DND-41 (cell line): Measurements from ENCODE around the gene TCF12.
A peak's percentile ranks its signal among the peaks of the same experiment; 100 is the strongest.

Experiments
- ATAC-seq: fragments of 200-7000 bp; cut with Tn5 transposase; 3 replicates; pipeline ENCODE4 v1.9.1; 2021; ENCODE audit warnings: low read depth; ENCODE audit not compliant: insufficient read depth
- DNase-seq: peaks from one replicate; pipeline ENCODE4 v3.0.0-alpha.2; 2020
- H2AFZ ChIP-seq: 2 replicates; pipeline ENCODE4 v1.6.0; 2012; ENCODE audit warnings: low read depth, low read length
- H3K27ac ChIP-seq: 2 replicates; pipeline ENCODE4 v1.5.1; 2012; ENCODE audit warnings: low read length, inconsistent platforms
- H3K27me3 ChIP-seq: fragments of 200-600 bp; sonication (generic); 2 replicates; pipeline ENCODE4 v1.6.0; 2012; ENCODE audit warnings: low read length, mild to moderate bottlenecking, inconsistent platforms; ENCODE audit not compliant: insufficient read depth, poor library complexity
- H3K36me3 ChIP-seq: 2 replicates; pipeline ENCODE4 v1.5.1; 2012; ENCODE audit warnings: low read length, inconsistent platforms; ENCODE audit not compliant: insufficient read depth
- H3K4me1 ChIP-seq: 2 replicates; pipeline ENCODE4 v1.5.1; 2012; ENCODE audit warnings: mild to moderate bottlenecking, low read length; ENCODE audit not compliant: insufficient read depth
- H3K4me2 ChIP-seq: 2 replicates; pipeline ENCODE4 v1.6.0; 2012; ENCODE audit warnings: mild to moderate bottlenecking, moderate library complexity, low read length, inconsistent platforms; ENCODE audit not compliant: insufficient read depth
- H3K4me3 ChIP-seq, 2 experiments: fragments of 200-600 bp in 1 of 2; shearing (Covaris generic) in 1 of 2; 2 replicates each; pipeline ENCODE4 v1.5.1; 2012 to 2016; ENCODE audit warnings: inconsistent platforms in 2 of 2, low read length in 2 of 2, mild to moderate bottlenecking in 2 of 2, low read depth in 1 of 2, moderate library complexity in 1 of 2
- H3K79me2 ChIP-seq: 2 replicates; pipeline ENCODE4 v1.6.0; 2012; ENCODE audit warnings: low read length, inconsistent platforms; ENCODE audit not compliant: insufficient read depth
- H3K9ac ChIP-seq: 2 replicates; pipeline ENCODE4 v1.6.0; 2012; ENCODE audit warnings: low read depth, mild to moderate bottlenecking, inconsistent platforms, low read length, moderate library complexity
- H3K9me3 ChIP-seq: 2 replicates; pipeline ENCODE4 v1.5.1; 2012; ENCODE audit warnings: low read length, moderate library complexity, mild to moderate bottlenecking, inconsistent platforms; ENCODE audit not compliant: insufficient read depth, severe bottlenecking
- H4K20me1 ChIP-seq: 2 replicates; pipeline ENCODE4 v1.6.0; 2012; ENCODE audit warnings: low read length; ENCODE audit not compliant: insufficient read depth
- EZH2 ChIP-seq: IDR thresholded peaks from 3 replicates; pipeline ENCODE4 v1.6.1; 2012; ENCODE audit warnings: borderline replicate concordance, low read depth, mild to moderate bottlenecking, moderate library complexity, low read length, inconsistent platforms; ENCODE audit not compliant: severe bottlenecking
- TF ChIP-seq, protein P1 (sequence below): IDR thresholded peaks from 2 replicates; pipeline ENCODE4 v1.5.1; 2012; ENCODE audit warnings: borderline replicate concordance, low read length, moderate library complexity, mild to moderate bottlenecking; ENCODE audit not compliant: poor library complexity, severe bottlenecking; ENCODE audit errors: extremely low read depth

TCF12 gene

DNA sequence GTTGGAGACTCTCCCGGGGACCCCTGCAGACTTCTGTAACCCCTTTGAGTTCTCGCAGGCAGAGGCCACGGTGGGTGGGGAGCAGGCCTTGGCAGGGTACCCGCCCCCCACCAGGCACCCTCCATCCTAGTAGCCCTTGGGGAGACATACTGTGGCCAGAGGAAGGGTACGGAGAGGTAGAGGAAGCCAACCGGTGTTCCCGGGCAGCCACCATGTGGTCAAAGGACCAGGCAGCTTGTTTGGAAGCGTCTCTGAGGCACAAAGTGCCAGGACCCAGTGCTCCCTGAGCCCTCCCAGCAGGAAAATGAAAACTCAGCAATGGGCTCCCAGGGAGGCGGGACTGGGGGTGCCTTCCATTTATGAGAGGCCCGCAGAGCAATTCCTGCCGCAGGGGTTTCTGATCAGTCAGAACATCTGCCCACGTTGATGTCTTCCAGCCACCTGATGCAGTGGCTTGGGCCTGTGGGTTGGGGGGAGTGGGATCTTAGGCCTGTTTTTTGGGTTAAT lies 404.9 kb downstream of the TCF12 start:
- Histone ChIP-seq H3K36me3 (no peaks in the 10 kb centered on the region), H3K4me1 (peaks cover 33% of the 10 kb centered on the region), H3K4me3 (peak overlapping the region in 1 of 2 experiments; percentile 55; a peak in 3 of 4 replicates), H3K79me2 (no peaks in the 10 kb centered on the region), H3K9ac (peak overlapping the region; percentile 50), H3K4me2 (peak overlapping the region; percentile 75), H2AFZ (peak overlapping the region; percentile 85), H4K20me1 (no peaks in the 10 kb centered on the region), H3K9me3 (no peaks in the 10 kb centered on the region), H3K27ac (peak overlapping the region; percentile 74), H3K27me3 (no peaks in the 10 kb centered on the region)
- ATAC-seq (peak; percentile 35), DNase-seq (no peak)
- TF ChIP-seq, protein P1, sequence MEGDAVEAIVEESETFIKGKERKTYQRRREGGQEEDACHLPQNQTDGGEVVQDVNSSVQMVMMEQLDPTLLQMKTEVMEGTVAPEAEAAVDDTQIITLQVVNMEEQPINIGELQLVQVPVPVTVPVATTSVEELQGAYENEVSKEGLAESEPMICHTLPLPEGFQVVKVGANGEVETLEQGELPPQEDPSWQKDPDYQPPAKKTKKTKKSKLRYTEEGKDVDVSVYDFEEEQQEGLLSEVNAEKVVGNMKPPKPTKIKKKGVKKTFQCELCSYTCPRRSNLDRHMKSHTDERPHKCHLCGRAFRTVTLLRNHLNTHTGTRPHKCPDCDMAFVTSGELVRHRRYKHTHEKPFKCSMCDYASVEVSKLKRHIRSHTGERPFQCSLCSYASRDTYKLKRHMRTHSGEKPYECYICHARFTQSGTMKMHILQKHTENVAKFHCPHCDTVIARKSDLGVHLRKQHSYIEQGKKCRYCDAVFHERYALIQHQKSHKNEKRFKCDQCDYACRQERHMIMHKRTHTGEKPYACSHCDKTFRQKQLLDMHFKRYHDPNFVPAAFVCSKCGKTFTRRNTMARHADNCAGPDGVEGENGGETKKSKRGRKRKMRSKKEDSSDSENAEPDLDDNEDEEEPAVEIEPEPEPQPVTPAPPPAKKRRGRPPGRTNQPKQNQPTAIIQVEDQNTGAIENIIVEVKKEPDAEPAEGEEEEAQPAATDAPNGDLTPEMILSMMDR, result no peak
- no peak for TF ChIP-seq EZH2

DNA sequence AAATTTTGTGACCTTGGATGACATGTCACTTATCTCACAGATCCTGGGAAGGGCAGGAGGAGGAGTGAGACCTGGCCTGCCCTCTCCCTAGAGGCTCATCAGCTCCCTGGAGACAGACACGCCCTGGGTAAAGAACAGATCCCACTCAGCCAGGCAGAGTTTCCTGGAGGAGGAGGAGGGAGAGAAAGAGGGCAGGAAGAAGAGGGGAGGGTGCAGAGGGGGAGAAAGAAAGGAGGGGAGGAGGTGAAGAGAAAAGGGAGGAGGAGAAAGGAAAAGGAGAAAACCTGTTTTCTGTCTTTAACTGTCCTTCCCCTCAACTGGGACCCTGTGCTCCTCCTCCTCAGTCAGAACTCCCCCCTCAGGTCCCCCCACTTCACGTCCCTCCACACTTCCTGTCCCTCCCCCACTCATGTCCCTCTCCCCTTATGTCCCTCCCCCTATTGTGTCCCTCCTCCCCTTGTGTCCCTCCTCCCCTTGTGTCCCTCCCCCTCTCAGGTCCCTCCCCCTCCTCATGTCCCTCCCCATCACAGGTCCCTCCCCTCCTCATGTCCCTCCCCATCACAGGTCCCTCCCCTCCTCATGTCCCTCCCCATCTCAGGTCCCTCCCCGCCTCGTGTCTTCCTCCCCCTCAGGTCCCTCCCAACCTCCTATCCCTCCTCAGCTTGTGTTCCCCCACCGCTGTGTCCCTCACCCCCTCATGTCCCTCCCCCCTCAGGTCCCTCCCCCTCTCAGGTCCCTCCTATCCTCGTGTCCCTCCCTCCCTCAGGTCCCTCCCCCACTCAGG lies 405.6 kb downstream of the TCF12 start:
- H2AFZ ChIP-seq, result peak overlapping the region; percentile 85
- H3K36me3 ChIP-seq, result no peaks in the 10 kb centered on the region
- no peaks in the 10 kb centered on the region for H4K20me1 ChIP-seq
- H3K4me1 ChIP-seq, result peaks cover 33% of the 10 kb centered on the region
- ATAC-seq, result peak; percentile 76
- H3K27me3 ChIP-seq, result peaks cover 3% of the 10 kb centered on the region
- peak overlapping the region in 1 of 2 experiments; percentile 55; a peak in 3 of 4 replicates for H3K4me3 ChIP-seq
- peak overlapping the region; percentile 50 for H3K9ac ChIP-seq
- H3K79me2 ChIP-seq, result no peaks in the 10 kb centered on the region
- H3K9me3 ChIP-seq, result no peaks in the 10 kb centered on the region
- peak overlapping the region; percentile 74 for H3K27ac ChIP-seq
- TF ChIP-seq, protein P1, result no peak
- TF ChIP-seq EZH2, result no peak
- DNase-seq, result peak; percentile 80
- H3K4me2 ChIP-seq, result peak overlapping the region; percentile 75

DNA sequence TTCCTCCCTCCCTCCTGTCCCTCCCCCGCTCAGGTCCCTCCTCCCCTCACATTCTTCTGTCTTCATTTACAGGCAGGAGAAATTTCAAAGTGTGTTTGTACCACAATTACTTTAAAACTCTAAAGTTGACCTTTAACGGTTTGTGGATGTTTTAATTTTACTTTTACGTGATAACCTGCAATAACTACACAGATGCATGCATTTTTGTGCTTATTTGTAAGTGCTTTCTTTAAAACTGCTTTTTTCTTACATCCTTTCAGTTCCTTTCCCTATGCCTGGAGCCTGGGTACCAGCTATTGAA lies 406.1 kb downstream of the TCF12 start:
- H3K4me3 ChIP-seq, result no peak overlapping the region
- ATAC-seq, result no peak
- no peak overlapping the region for H3K4me2 ChIP-seq
- no peaks in the 10 kb centered on the region for H3K9me3 ChIP-seq
- DNase-seq, result no peak
- H2AFZ ChIP-seq, result no peak overlapping the region; the same call in 1 of the 2 replicates
- peak overlapping the region; percentile 52 for H3K27ac ChIP-seq
- H3K27me3 ChIP-seq, result peaks cover 5% of the 10 kb centered on the region
- peaks cover 33% of the 10 kb centered on the region for H3K4me1 ChIP-seq
- no peak overlapping the region for H3K9ac ChIP-seq
- TF ChIP-seq EZH2, result no peak
- TF ChIP-seq, protein P1, result no peak
- H3K36me3 ChIP-seq, result no peaks in the 10 kb centered on the region
- H4K20me1 ChIP-seq, result no peaks in the 10 kb centered on the region
- H3K79me2 ChIP-seq, result no peaks in the 10 kb centered on the region
